Measurements from ENCODE around the gene IL18. TPM values are rescaled to one million over a fixed set of nuclear protein-coding genes. Genes with fewer than 3 reads are reported as not detected.

Gene IL18
- total RNA-seq: not detected in 2 replicates
- long read RNA-seq: 0 reads

DNA sequence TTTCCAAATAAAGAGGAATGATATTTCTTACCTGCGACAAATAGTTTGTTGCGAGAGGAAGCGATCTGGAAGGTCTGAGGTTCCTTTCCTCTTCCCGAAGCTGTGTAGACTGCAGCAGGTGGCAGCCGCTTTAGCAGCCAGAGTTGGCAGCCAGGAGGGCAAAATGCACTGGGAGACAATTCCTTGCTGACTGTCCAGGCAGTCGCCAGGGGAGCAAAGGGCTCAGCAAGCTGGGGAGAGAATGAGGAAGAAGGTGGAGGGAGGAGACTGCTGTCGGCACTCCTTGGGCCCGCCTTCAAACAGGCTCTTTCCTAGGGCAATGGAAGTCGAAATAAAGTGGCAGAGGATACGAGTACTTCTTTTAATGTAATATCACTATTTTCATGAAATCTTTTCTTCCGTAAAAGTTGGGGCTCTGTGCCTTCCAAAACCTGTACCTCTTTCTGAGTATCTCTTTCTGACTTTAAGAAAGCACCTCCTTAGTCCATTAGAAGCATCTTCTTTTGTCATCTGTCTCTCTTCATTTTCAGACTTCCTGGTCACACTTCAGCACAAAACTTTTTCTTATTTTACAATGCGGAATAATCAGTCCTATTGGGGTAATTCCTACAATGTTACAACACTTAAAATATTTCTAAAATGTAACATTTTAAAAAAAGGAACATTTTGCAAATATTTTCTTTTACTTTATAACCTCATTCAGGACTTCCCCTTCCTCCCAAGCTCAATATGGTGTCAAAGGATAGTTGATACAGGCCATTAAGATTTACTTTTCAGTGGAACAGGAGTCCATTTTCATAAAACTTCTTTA, at the start of gene IL18:
IL18 (minus strand) TSS at position 220 of the 811 bp plus-strand sequence. CDS start 9,041 bp downstream, outside the sequence.
- DNase-seq (ENCODE audit: low read depth, low spot score): no peak
- Mint-ChIP-seq H3K4me1 (no peaks in the 10 kb centered on the region), H3K4me3 (no peak within 1 kb of the TSS), H3K27me3 (ENCODE audit: low read depth) (peaks cover 4% of the 10 kb centered on the region), H3K27ac (ENCODE audit: unreplicated experiment) (no peak within 1 kb of the TSS), H3K9me3 (no peaks in the 10 kb centered on the region), H3K36me3 (ENCODE audit: low read depth) (no peaks in the 10 kb centered on the region)
- TF ChIP-seq, protein P1, sequence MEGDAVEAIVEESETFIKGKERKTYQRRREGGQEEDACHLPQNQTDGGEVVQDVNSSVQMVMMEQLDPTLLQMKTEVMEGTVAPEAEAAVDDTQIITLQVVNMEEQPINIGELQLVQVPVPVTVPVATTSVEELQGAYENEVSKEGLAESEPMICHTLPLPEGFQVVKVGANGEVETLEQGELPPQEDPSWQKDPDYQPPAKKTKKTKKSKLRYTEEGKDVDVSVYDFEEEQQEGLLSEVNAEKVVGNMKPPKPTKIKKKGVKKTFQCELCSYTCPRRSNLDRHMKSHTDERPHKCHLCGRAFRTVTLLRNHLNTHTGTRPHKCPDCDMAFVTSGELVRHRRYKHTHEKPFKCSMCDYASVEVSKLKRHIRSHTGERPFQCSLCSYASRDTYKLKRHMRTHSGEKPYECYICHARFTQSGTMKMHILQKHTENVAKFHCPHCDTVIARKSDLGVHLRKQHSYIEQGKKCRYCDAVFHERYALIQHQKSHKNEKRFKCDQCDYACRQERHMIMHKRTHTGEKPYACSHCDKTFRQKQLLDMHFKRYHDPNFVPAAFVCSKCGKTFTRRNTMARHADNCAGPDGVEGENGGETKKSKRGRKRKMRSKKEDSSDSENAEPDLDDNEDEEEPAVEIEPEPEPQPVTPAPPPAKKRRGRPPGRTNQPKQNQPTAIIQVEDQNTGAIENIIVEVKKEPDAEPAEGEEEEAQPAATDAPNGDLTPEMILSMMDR (conservative IDR thresholded peaks at IDR 0.05): no peak

DNA sequence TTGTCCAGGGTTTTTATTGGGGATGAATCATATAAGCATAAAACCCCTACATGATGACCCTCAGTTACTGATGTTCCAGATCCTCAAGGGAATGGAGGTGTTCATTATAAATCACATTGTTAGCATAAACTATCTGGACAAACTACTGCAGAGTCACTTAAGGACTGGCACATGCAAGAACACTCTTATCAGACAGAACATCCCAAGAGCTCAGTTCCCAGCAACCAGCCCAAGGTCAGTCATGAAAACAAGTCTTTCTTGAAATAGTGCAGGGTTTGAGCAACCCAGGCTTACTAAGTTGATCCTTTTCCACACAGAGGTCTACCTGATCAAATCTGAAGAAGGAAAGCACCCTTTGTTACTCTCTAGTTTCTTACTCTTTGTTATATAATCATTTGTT, 48.8 kb upstream of the IL18 start:
- DNase-seq (ENCODE audit: low read depth, low spot score): no peak
- Mint-ChIP-seq H3K27me3 (ENCODE audit: low read depth) (peaks cover 19% of the 10 kb centered on the region), H3K27ac (ENCODE audit: unreplicated experiment) (no peak overlapping the region), H3K4me3 (no peak overlapping the region), H3K36me3 (ENCODE audit: low read depth) (no peaks in the 10 kb centered on the region), H3K4me1 (no peaks in the 10 kb centered on the region), H3K9me3 (no peaks in the 10 kb centered on the region)
- TF ChIP-seq, protein P1 (conservative IDR thresholded peaks at IDR 0.05): no peak

DNA sequence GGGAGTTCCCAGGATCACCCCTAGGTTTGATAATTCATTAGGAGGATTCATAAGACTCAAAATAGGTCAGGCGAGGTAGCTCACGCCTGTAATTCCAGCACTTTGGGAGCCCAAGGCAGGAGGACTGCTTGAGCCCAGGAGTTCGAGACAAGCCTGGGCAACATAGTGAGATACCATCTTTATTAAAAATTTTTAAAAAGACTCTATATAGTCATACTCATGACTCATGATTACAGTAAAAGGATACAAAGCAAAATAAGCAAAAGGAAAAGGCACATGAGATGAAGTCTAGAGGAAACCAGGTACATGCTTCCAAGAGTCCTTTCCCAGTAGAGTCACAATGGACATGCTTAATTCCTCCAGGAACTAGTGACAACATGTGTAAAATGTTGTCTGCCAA, 48.4 kb upstream of the IL18 start:
- Mint-ChIP-seq H3K4me1 (no peaks in the 10 kb centered on the region), H3K27me3 (ENCODE audit: low read depth) (peaks cover 22% of the 10 kb centered on the region), H3K4me3 (no peak overlapping the region), H3K36me3 (ENCODE audit: low read depth) (no peaks in the 10 kb centered on the region), H3K27ac (ENCODE audit: unreplicated experiment) (no peak overlapping the region), H3K9me3 (no peaks in the 10 kb centered on the region)
- DNase-seq (ENCODE audit: low read depth, low spot score): no peak
- TF ChIP-seq, protein P1 (conservative IDR thresholded peaks at IDR 0.05): no peak

DNA sequence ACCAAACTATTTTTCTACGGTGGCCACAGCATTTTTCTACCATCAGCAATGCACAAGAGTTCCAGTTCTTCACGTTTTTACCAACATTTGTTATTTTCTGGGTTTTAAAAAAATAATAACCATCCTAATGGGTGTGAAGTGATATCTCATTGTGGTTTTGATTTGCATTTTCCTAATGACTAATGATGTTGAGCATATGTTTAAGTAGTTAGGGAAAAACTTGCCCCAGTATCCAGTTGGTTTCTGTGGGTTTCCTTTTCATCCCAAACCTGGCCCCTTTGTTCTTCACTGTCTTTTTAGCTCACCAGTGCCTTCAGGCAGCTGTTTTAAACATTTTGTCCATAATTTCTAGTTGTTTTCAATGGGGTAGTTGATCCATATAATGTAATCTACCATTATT, 47.6 kb upstream of the IL18 start:
- no peaks in the 10 kb centered on the region for H3K9me3 Mint-ChIP-seq
- no peak overlapping the region for H3K27ac Mint-ChIP-seq (ENCODE audit: unreplicated experiment)
- H3K36me3 Mint-ChIP-seq (ENCODE audit: low read depth): no peaks in the 10 kb centered on the region
- no peak for DNase-seq (ENCODE audit: low read depth, low spot score)
- TF ChIP-seq, protein P1 (conservative IDR thresholded peaks at IDR 0.05): no peak
- H3K4me3 Mint-ChIP-seq: no peak overlapping the region
- H3K27me3 Mint-ChIP-seq (ENCODE audit: low read depth): peaks cover 26% of the 10 kb centered on the region
- H3K4me1 Mint-ChIP-seq: no peaks in the 10 kb centered on the region

DNA sequence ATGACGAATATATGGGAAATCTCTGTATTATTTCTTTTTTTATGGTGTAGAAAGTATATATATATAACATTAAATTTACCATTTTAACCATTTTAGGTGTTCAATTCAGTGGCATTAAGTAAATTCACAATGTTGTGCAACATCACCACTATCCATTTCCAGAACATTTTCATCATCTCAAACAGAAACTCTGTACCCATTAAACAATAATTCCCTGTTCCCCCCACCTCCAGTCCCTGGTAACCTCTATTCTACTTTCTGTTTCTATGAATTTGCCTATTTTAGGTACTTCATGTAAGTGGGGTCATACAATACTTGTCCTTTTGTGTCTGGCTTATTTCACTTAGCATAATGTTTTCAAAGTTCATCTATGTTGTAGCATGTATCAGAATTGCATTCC, 47.0 kb upstream of the IL18 start:
- Mint-ChIP-seq H3K4me1 (no peaks in the 10 kb centered on the region), H3K27me3 (ENCODE audit: low read depth) (peaks cover 27% of the 10 kb centered on the region), H3K27ac (ENCODE audit: unreplicated experiment) (no peak overlapping the region), H3K4me3 (no peak overlapping the region), H3K9me3 (no peaks in the 10 kb centered on the region), H3K36me3 (ENCODE audit: low read depth) (no peaks in the 10 kb centered on the region)
- DNase-seq (ENCODE audit: low read depth, low spot score): no peak
- TF ChIP-seq, protein P1 (conservative IDR thresholded peaks at IDR 0.05): no peak

All from neural crest cell (in vitro differentiated cells).